GM12892 (cell line): ENCODE data around the gene FSTL1.

Source experiments
- POLR2A ChIP-seq: IDR thresholded peaks from 2 replicates; pipeline ENCODE4 v1.6.1; 2011; ENCODE audit warnings: low read depth, low read length, control low read depth
- POLR2AphosphoS5 ChIP-seq: IDR thresholded peaks from 2 replicates; pipeline ENCODE4 v1.6.1; 2011; ENCODE audit warnings: low read depth, low read length, control low read depth

DNA sequence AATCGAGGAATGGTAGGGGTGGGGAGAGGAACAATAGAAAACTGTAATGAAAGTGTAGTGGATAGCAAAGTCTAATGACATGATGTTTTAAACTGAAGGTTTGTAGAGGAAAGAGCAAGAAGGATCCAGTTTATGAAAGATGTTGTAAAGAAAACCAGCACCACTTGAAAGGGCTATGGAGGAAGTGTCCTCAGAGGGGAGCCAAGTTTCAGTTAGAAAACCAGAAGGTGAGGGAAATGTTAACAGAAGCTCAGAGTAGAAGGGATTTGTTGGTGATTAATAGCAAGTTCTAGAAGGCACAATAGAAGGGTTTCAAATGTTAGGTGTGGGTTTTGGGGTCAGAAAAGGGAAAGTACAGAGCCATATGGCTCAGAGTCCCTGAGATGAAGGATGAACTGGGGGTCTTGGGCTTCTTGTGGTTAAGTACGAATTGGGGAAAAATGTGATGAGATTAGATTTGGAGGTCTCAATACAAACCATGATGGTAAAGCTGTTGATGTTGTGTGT, 67.8 kb downstream of the FSTL1 start:
- TF ChIP-seq POLR2A (no peak), POLR2AphosphoS5 (no peak)
